Erythroblast (primary cell): Measurements from ENCODE around the gene RGL4.

ENCODE experiments used
- GATA1 ChIP-seq: IDR thresholded peaks from 2 replicates; pipeline ENCODE4 v1.6.1; 2011; ENCODE audit warnings: low read depth, mild to moderate bottlenecking, control low read depth, low read length, moderate library complexity
- POLR2A ChIP-seq: IDR thresholded peaks from 2 replicates; pipeline ENCODE4 v1.6.1; 2011; ENCODE audit warnings: mild to moderate bottlenecking, low read length

DNA sequence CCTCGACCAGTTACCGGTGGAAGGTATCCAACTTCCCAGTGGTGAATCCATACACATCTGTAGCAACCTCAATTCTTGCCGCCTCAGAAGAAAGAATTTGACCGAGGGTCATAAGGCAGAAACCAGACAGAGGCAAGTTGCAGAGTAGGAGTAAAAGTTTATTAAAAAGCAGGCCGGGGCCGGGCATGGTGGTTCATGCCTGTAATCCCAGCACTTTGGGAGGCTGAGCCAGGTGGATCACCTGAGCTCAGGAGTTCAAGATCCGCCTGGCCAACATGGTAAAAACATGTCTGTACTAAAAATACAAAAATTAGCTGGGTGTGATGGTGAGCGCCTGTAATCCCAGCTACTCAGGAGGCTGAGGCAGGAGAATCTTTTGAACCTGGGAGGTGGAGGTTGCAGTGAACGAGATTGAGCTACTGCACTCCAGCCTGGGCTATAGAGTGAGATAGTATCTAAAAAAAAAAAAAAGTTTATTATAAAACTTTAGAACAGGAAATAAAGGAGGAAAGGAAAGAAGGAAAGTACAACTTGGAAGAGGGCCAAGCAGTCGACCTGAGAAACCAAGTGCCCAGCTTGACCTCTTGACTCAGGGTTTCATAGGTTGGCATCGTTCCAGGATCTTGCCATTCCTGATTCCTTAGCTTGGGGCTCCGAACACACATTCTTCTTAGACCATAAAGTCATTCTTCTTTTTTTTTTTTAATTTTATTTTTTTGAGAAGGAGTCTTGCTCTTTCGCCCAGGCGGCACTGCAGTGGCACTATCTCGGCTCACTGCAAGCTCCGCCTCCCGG, 27.8 kb downstream of the RGL4 start:
- no peak for TF ChIP-seq POLR2A
- no peak for TF ChIP-seq GATA1
